SIG-M5 (cell line): ENCODE results near the gene KCNJ15.

ENCODE experiments used
- DNase-seq: peaks from one replicate; lab custom pipeline; 2025; lab: John Stamatoyannopoulos, UW

The KCNJ15 gene

GRCh38 chr21:38325731-38326420, 69.1 kb downstream of the KCNJ15 start:
- no peak for DNase-seq

DNA sequence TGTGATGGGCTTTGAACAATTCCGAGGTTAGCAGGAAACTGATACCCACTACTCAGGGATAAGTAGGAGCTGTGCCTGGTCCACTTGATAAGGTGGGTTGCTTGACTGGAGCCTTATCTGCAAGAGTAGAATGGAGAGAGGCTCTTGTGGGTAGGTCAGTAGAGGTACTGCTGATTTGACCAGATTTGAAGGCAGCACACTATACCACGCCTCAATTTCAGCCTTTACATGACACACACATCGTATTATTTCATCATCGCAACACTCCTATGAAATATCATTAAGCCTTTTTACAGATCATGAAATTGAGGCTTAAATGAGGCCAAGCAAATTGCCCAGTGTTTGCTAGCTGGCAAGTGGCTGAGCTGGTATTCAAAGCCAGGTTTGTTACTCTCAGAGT, 69.6 kb downstream of the KCNJ15 start:
- DNase-seq = no peak

DNA sequence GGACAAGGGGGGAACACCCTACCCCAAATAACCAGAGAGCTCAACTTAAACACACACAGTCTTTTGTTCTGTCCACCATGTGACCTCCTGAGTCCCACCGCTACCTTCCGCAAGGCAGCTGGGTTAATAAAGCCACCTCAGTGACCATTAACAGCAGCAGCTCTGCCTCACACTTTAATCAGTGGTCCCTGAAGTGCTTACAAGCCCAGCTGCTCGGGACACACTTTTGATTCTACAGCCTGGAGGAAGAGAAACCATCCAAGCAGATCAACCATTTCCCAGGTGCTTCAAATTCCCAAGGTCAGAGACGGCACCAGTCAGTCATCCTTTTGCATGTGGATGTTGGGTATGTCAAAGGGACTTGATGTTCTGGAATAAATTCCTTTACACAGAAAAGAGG, 70.1 kb downstream of the KCNJ15 start:
- no peak for DNase-seq

DNA sequence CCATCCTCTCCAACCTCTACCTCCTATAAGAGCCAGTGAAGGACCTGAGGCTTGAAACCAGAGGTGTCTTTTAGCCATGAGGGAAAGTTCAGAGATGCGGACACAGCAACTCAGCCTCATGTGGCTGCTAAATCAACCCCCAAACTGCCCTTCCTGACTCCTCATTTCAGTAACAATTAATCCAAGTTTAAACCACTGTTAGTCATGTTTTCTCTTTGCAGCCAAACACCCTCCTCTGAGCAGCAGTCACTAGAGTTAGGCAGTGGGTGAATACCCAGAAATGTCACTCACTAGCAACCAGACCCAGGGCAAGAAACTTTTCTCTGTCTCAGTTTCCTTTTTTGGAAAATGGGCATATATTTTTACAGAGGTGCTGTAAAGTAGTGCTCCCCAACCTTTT, 71.2 kb downstream of the KCNJ15 start:
- no peak for DNase-seq

DNA sequence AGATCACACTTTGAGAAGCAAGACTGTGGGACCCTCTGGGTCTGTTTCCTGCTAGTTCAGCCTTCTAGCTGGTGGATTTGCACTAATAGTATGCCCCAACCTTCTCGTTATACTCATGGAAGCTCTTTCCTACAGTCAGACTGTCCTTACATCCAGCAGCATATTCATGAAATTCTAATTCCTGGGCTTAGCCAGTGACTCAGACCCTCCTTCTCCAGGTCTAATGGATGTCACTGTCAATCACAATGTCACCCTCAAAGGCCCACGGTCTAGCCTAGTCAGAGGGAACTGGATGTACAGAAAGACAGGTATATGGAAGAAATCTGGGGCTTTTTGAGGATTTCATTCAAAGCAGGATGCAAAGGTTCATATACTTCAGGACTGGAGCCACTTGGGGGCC, 72.4 kb downstream of the KCNJ15 start:
- DNase-seq = no peak

DNA sequence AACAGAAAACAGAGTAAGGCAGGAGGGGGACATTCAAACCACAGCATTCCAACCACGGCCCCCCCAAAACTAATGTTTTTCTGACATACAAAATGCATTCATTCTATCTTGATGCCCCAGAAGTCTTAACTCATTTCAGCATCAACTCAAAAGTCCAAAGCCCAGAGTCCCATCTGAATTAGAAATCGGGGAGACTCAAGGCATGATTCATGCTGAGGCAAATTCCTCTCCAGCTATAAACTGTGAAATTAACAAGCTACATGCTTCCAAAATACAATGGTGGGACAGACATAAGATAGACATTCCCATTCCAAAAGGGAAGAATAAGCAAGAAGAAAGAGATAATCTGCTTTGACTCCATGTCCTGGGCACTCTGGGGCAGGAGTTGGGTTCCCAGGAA, 73.9 kb downstream of the KCNJ15 start:
- DNase-seq = no peak

- DNase-seq = no peak
Observed at GRCh38 chr21:38333301-38334272, 76.8 kb downstream of the KCNJ15 start.

DNA sequence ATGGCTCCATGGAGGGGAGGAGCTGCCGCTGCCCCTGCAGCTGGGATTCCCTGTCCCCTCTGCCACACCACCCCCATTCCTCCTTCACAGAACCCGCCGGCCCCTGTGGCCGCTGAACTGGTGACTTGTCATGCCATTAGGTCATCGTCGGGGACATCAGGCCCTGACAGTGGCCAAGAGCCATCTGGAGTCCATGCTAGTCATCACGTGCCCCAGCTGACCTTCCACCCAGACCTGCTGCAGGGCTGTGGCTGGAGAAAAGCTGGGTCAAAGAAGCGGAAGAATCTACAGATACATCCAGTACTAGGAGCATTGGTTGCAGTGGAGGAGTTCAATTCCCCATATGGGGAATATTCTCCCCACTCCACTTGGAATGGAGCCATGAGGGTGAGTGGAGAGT, 78.1 kb downstream of the KCNJ15 start:
- DNase-seq = no peak

DNA sequence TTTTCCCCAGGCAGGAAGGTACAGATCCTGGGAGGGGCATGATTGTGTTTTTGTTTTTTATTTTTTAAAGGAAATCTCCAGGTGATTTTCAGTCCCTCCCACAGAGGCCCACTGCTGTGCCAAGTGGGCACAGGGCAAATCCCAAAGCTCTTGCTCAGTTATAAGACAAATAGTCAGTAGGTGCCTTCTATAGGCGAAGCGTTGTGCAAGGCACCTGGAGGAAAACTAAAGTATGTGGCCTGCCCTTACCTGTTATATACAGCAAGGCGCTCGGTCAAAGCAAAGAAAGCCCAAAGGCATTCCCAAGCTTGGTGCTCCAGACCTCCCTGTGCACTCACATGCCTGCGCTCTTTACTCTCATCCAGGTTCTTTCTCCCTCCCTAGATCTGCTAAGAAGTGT, 81.0 kb downstream of the KCNJ15 start:
- DNase-seq = no peak

GRCh38 chr21:38340131-38340530, 83.3 kb downstream of the KCNJ15 start:
- DNase-seq = no peak

GRCh38 chr21:38341546-38342012, 84.8 kb downstream of the KCNJ15 start:
- DNase-seq = no peak

GRCh38 chr21:38342739-38343138, 85.9 kb downstream of the KCNJ15 start:
- no peak for DNase-seq

GRCh38 chr21:38343691-38344090, 86.9 kb downstream of the KCNJ15 start:
- DNase-seq = no peak

DNA sequence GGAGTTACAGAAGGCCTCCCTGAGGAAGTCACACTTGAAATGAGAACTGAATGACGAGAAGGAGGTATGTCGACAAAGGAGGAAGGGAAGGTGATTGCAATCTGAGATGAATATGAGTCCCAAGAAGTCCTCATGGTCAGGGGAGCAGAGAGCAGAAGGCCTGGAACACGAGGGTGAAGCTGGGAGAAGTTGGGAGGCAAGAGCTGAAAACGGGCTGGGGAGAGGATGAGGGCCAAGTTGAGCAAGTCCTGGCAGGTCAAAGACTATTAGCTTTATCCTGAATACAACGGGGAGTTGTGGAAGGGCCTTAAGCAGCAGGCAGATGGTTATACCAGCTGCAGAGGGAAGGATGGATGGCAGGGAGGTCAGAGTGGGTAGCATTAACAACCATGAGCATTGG, 89.5 kb downstream of the KCNJ15 start:
- DNase-seq = no peak

- no peak for DNase-seq
Observed at GRCh38 chr21:38349111-38349746, 92.4 kb downstream of the KCNJ15 start.

DNA sequence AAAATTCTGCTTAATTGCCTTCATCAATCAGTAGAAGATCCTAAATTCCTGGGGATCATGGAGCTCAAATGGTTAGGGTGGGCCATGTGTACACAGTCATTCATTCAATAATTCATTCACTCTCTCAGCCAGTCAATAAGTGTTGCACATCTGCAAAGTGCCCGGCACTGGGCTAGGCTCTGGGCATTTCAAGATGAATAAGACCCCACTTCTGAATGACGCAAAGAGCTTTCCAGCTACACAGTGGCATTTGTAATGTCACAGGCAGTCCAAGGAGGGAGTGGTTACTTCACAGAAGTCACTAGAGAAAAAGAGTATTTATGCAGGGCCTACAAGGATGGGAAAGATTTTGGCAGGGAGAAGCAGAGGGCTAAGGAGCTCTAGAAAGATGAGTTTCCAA, 93.2 kb downstream of the KCNJ15 start:
- no peak for DNase-seq

GRCh38 chr21:38350684-38351083, 93.9 kb downstream of the KCNJ15 start:
- DNase-seq = no peak

DNA sequence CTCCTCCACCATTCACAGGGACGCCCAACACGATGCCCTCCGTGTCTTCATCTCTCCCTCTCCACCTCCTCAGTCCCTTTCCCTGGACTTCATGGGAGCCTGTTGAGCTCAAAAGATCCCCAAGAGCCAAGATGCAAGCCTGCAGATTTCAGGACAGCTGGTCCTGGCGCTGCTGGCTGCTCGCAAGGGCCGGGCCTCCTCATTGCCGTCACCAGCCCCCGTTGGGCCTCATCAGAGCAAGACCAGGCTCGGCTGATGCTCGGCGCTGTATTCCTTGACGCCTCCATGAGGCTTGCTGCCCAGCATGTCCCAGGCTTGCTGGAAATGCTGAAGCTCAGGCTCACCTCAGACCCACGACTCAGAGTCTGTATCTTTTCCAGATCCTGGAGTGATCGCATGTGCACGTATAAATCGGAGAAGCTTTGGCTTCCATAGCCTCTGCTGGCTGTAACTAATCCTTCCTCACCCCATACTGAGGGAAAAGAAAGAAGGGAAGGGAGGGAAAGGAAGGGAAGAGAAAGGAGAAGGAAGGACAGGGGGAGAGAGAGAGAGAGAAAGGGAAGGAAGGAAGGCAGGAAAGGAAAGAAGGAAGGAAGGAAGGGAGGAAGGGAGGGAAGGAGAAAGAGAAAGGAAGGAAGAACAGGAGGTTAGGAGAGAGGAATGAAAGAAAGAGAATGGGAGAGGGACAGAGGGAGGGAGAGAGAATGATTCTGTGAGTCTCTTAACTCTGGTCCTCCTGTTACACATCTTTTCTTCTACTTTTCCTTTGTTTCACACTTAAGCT, 94.6 kb downstream of the KCNJ15 start:
- DNase-seq = no peak

DNA sequence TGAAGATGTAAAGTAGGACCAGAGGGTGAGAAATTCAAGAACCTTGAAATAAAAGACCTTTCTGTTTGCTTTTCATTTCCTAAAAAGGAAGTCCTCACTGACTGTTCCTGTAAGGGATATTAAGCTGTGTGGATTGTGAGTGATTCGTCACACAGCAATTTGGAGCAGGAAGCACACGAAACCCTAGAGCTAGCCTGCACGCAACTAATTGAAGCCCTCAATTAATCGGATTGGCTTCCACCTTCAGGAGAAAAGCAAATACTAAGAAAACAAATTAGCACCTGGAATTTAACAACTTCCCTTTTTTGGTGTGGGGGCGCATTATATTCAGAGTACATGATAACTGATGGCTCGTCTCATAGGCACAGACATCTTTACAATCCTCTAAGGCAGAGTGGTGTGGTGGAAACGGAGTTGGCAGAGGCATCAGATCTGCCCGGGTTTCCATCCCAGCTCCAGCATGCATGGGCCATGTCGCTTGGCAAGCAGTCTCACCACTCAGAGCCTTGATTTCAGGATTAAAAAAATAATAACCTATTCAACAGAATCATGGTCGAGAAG, 95.2 kb downstream of the KCNJ15 start:
- DNase-seq = no peak

DNA sequence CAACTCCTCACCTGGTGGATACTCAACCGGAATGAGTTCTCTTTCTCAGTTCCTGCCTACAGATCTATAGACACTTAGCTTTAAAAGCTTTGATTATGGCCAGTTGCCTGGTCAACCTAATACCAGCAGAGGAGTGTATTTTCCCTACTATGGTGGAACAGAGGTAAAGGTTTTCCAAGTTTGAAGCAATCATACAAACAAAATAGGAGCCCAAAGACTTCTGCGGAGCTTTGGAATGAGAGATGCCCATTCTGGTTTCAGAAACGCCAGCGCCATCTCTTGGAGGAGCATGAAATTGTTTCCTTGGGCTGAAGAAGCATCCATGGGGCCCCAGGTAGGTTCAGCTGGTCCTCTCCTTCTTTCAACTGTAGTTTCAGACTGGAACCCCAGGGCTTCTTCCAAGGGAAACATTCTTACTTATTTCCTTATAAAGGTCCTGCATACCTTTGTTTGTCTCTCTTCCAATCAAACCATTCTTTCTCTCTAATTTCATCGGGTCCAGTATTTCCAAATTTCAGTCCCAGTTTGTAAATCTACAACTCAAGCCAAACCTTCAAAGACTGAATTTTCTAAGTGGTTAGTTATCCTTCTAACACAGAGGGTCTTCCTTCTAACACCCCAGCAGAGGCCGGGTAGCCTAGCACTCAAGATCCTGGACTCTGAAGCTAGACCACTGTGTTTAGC, 95.9 kb downstream of the KCNJ15 start:
- DNase-seq = no peak

- no peak for DNase-seq
Observed at GRCh38 chr21:38354231-38354630, 97.4 kb downstream of the KCNJ15 start.
